Measurements from ENCODE around the gene PITHD1.

- no peak for TF ChIP-seq CTCF (IDR thresholded peaks at IDR 0.05)
- TF ChIP-seq POLR2A (IDR thresholded peaks at IDR 0.05): no peak
These were observed 13.4 kb downstream of the PITHD1 start for GRCh38 chr1:23791516-23792047.

Data from tibial nerve (tissue), 3 donors.